Choroid plexus epithelial cell (primary cell): ENCODE data around the gene WWOX.

Source experiments
- DNase-seq: peaks from one replicate; pipeline ENCODE4 v3.0.0-alpha.2; 2010; ENCODE audit warnings: low read depth
- H3K4me3 ChIP-seq: 2 replicates; pipeline ENCODE4 v1.5.1; 2011; ENCODE audit warnings: low read depth, mild to moderate bottlenecking, control low read depth, low read length, moderate library complexity
- TF ChIP-seq, protein P1 (sequence below): conservative IDR thresholded peaks from 2 replicates; pipeline ENCODE4 v1.5.1; 2011; ENCODE audit warnings: low read depth, mild to moderate bottlenecking, control low read depth, inconsistent platforms, low read length, moderate library complexity

WWOX gene

GRCh38 chr16:78211020-78211599, 111.7 kb downstream of the WWOX start:
- no peak for DNase-seq
- TF ChIP-seq, protein P1, sequence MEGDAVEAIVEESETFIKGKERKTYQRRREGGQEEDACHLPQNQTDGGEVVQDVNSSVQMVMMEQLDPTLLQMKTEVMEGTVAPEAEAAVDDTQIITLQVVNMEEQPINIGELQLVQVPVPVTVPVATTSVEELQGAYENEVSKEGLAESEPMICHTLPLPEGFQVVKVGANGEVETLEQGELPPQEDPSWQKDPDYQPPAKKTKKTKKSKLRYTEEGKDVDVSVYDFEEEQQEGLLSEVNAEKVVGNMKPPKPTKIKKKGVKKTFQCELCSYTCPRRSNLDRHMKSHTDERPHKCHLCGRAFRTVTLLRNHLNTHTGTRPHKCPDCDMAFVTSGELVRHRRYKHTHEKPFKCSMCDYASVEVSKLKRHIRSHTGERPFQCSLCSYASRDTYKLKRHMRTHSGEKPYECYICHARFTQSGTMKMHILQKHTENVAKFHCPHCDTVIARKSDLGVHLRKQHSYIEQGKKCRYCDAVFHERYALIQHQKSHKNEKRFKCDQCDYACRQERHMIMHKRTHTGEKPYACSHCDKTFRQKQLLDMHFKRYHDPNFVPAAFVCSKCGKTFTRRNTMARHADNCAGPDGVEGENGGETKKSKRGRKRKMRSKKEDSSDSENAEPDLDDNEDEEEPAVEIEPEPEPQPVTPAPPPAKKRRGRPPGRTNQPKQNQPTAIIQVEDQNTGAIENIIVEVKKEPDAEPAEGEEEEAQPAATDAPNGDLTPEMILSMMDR = no peak
- no peak overlapping the region for H3K4me3 ChIP-seq

DNA sequence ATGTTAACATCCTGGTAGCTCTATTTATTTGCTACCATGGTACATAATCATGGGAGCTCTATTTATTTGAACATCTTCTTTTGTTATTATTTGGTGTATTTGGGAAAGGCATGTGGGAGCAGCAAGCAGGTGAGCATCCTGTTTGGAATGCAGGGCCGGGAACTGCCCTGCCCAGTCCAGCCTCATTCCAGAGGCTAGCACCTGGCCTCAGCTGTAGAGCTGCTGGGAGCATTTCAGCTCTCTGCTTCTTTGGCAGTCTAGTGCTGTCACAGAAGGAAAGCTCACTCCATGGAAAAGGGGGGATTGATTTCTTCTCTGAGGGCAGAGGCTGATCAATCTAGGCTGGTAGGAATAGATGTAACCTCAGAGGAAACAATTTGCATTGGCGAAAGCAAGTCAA, 112.5 kb downstream of the WWOX start:
- no peak overlapping the region for H3K4me3 ChIP-seq
- no peak for DNase-seq
- TF ChIP-seq, protein P1 = no peak

- TF ChIP-seq, protein P1 = no peak
- DNase-seq = no peak
- no peak overlapping the region for H3K4me3 ChIP-seq
These were observed 113.2 kb downstream of the WWOX start for GRCh38 chr16:78212674-78213073.

- H3K4me3 ChIP-seq = no peak overlapping the region
- DNase-seq = no peak
- TF ChIP-seq, protein P1 = no peak
These were observed 114.3 kb downstream of the WWOX start for GRCh38 chr16:78213751-78214150.

DNA sequence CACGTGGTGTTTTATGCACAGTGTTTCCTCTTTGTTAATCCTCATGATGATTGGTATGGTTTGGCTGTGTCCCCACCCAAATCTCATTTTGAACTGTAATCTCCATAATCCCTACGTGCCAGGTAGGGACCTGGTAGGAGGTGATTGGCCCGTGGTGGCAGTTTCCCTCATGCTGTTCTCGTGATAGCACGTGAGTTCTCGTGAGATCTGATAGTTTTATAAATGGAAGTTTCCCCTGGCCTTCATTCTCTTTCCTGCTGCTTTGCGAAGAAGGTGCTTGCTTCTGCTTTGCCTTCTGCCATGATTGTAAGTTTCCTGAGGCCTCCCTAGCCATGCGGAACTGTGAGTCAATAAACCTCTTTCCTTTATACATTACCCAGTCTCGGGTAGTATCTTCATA, 115.8 kb downstream of the WWOX start:
- DNase-seq = no peak
- TF ChIP-seq, protein P1 = no peak
- no peak overlapping the region for H3K4me3 ChIP-seq

DNA sequence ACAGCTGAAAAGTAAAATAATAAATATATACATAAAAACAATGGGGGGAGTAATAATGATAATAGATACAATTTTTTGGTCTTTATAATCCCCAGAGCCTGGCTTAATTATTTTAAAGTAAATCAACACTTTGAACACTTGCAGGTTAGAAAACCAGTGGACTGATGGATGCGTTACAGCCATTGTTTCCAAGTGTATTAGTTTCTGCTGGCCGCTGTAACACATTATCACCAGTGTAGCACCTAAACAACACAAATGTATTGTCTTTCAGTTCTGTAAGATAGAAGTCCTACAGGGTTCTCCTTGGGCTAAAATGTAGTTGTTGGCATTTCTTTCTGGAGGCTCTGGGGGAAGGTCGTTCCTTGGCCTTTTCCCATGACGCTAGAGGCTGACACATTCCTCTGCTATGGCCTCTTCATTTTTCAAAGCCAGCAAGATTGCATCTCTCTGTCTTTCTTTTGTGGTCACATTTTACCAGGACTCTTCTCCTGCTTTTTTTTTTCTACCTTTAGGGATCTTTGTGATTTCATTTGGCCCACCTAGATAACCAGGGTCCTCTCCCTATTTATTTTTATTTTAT, 116.8 kb downstream of the WWOX start:
- no peak overlapping the region for H3K4me3 ChIP-seq
- DNase-seq = peak; percentile 2
- TF ChIP-seq, protein P1 = no peak

GRCh38 chr16:78217276-78217675, 117.8 kb downstream of the WWOX start:
- TF ChIP-seq, protein P1 = no peak
- no peak overlapping the region for H3K4me3 ChIP-seq
- DNase-seq = no peak
